Parietal lobe (tissue), 2 donors: ENCODE results near the gene DTX2. TPM values are rescaled to one million over a fixed set of nuclear protein-coding genes. Genes with fewer than 3 reads are reported as not detected.

Experiments
- small RNA-seq: library from RNA; depleted of rRNA; stranded (forward); fragments of <200 nt; gene quantifications from one replicate; pipeline ENCODE3, GENCODE V24; 2014; ENCODE audit warnings: low replicate concordance
- total RNA-seq: library from RNA; depleted of rRNA; stranded (reverse); fragments of >200 nt; gene quantifications from one replicate; pipeline ENCODE4 v1.2.3, GENCODE V29; 2014

Gene DTX2
- total RNA-seq: 5.6 TPM

DNA sequence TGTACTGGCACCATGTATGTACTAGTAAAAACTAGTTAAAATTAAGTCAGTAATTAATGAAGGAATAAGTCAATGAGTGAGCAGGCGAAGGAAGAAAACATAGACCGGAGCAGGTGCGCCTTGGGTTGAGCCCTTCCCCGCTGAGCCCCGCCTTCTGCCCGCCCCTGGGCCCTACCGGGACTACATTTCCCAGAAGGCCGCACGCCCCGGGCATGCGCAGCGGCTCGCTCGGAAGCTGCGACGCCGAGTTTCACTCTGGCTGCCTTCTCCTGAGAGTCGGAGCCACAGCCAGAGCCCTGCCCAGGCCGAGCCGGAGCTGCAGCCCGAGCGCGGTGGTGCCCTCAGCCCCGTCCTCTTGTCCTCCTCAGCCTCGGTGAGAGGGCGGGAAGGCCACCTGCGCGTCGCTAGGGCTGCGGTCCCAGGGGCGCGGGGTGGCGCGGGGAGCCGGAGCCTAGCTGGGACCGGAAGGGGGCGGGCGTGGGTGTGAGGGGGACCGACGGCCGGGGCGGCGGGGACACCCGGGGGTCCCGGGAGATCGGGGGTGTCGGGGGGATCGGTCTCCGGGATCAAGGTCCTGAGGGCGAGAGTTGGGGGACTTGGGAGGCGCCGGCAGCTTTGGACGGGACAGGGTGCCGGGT is at the start of gene DTX2:
Gene DTX2 (plus strand): TSS at position 246 of the 638 bp plus-strand sequence. CDS start 18,801 bp downstream, outside the sequence.

DNA sequence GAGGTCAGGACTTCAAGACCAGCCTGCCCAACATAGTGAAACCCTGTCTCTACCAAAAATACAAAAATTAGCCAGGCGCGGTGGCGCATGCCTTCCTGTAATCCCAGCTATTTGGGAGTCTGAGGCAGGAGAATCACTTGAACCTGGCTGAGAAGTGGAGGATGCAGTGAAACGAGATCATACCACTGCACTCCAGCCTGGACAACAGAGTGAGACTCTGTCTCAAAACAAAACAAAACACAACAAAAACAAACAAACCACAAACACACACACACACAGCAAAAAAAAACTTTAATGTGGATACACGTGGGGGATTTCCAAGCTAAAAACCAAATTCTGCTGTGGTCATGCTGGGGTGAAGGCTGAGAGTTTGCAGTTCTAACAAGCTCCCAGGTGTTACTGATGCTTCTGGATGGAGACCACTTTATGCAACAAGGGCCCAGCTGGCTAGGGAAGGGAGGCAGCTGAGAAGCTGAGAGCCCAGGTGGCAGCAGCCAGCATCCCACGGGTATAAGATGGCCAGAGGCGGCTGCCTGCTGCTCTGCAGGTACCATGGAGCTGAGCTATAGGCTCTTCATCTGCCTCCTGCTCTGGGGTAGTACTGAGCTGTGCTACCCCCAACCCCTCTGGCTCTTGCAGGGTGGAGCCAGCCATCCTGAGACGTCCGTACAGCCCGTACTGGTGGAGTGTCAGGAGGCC is 36.9 kb upstream of the DTX2 start, which contains the start of gene ZP3:
Gene ZP3 (plus strand): TSS at position 538 of the 699 bp plus-strand sequence. CDS start 15 bp downstream, at position 553.

DNA sequence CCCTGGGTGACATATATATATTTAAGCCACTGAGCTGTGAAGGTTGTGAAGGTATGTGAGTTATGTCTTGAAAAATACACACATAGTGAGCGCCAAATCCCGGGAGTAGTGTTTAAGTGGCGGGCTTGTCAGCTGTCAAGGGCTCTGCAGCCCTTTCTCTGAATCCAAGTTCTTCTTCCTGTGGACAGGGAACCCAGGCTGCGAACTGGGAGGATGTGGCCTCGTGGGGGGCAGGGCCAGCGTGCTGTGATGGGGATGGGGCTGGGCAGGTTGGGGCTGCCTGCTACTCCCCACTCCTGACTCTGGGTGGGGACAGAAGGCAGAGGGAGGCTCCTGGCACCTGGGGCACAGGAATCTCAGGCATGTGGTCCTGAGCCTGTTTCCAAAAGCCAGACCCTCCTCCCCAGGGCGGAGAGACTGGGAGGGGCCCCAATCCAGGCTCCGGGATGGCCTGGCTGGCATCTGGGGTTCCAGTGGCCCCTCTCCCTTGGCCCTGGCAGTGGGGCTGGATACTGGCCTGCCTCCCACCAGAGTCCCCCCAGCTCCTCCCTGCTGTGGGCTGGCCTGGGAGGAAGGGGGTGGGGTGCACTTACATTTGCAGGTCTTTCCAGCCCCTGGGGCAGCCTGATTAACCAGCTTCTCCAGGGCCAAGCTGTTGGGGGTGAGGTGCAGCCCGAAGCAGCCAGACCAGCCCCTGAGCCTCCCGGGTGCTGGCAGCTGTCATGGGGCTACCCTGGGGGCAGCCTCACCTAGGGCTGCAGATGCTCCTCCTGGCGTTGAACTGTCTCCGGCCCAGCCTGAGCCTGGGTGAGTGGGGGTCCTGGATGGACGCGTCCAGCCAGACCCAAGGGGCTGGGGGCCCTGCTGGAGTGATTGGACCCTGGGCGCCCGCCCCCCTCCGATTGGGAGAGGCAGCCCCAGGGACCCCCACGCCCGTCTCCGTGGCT is 48.7 kb downstream of the DTX2 start, which contains the start of gene UPK3B:
Gene UPK3B (plus strand): TSS at position 622 of the 947 bp plus-strand sequence. CDS start 101 bp downstream, at position 723.

DNA sequence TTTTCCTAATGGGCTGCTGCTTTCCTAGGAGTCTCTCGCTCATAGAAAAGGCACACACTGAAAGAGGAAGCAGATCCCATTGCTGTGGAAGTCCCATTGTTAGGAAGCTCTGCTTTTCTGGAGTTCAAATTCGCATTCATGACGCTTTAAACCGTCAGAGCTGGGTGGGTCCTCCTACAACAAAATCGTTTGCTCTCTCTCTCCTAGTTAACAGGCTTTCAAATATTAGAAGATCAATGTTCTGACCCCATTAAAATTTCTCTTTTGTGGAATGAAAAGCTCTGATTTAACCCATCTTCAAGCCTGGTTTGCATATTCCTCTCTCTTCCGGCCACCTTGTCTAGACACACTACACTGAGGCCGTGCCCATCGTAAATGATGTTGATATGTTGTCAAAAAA is 81.7 kb downstream of the DTX2 start, which contains the start of gene SPDYE16:
Gene SPDYE16 (minus strand): TSS at position 101 of the 400 bp plus-strand sequence. CDS start 1,838 bp downstream, outside the sequence.

Small RNA genes within 50 kb of the gene (small RNA-seq; reads per million reads assigned to genes)
- gene RF00019: not detected

Other genes starting within 250 kb of the DTX2 start
- 3.8 TPM for gene HSPB1, start 159.0 kb upstream of the DTX2 start, total RNA-seq
- 321 TPM for gene YWHAG, start 102.7 kb upstream of the DTX2 start, total RNA-seq
- gene SSC4D, start 52.0 kb upstream of the DTX2 start, total RNA-seq: 0.63 TPM
- 0.94 TPM for gene ZP3, start 36.8 kb upstream of the DTX2 start, total RNA-seq
- gene UPK3B, start 48.8 kb downstream of the DTX2 start, total RNA-seq: 0.63 TPM
- not detected for gene SPDYE16, start 81.6 kb downstream of the DTX2 start, total RNA-seq
- 7.5 TPM for gene POMZP3, start 165.6 kb downstream of the DTX2 start, total RNA-seq